A673 (cell line): ENCODE measurements around the gene RIN2.

Experiments
- EZH2 ChIP-seq: fragments of 200-600 bp; sonication (generic); IDR thresholded peaks from 2 replicates; pipeline ENCODE4 v1.6.1; 2017; ENCODE audit warnings: borderline replicate concordance, low read depth, mild to moderate bottlenecking, mixed read lengths, antibody characterized with exemption, low read length; ENCODE audit not compliant: poor library complexity, severe bottlenecking
- TF ChIP-seq, protein P1 (sequence below): fragments of 300-800, 200-600 bp; sonication (generic); conservative IDR thresholded peaks from 2 replicates; pipeline ENCODE4 v1.5.1; 2017; ENCODE audit warnings: low read depth, mild to moderate bottlenecking, antibody characterized with exemption, low read length, moderate library complexity, mixed read lengths

GRCh38 chr20:19718880-19719279 lies 39.2 kb upstream of the RIN2 start:
- TF ChIP-seq, protein P1, sequence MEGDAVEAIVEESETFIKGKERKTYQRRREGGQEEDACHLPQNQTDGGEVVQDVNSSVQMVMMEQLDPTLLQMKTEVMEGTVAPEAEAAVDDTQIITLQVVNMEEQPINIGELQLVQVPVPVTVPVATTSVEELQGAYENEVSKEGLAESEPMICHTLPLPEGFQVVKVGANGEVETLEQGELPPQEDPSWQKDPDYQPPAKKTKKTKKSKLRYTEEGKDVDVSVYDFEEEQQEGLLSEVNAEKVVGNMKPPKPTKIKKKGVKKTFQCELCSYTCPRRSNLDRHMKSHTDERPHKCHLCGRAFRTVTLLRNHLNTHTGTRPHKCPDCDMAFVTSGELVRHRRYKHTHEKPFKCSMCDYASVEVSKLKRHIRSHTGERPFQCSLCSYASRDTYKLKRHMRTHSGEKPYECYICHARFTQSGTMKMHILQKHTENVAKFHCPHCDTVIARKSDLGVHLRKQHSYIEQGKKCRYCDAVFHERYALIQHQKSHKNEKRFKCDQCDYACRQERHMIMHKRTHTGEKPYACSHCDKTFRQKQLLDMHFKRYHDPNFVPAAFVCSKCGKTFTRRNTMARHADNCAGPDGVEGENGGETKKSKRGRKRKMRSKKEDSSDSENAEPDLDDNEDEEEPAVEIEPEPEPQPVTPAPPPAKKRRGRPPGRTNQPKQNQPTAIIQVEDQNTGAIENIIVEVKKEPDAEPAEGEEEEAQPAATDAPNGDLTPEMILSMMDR, result no peak
- TF ChIP-seq EZH2, result no peak
